HepG2 (cell line): ENCODE results near the gene DNAJB11. TPM values are rescaled to one million over a fixed set of nuclear protein-coding genes. Genes with fewer than 3 reads are reported as not detected.

ENCODE experiments used
- MTA3 ChIP-seq: sonication (generic); formaldehyde crosslinking; IDR thresholded peaks from 2 replicates; pipeline ENCODE4 v1.4.0; 2020; ENCODE audit warnings: missing genetic modification reagents
- POLR2AphosphoS5 ChIP-seq: IDR thresholded peaks from 2 replicates; pipeline ENCODE4 v1.6.1; 2012; ENCODE audit warnings: low read depth, low read length
- RXRB ChIP-seq: IDR thresholded peaks from 2 replicates; pipeline ENCODE4 v1.6.1; 2016; ENCODE audit warnings: borderline replicate concordance, missing genetic modification reagents, missing compliant biosample characterization
- TOPORS ChIP-seq: sonication (generic); formaldehyde crosslinking; IDR thresholded peaks from 2 replicates; pipeline ENCODE4 v1.8.0; 2023; ENCODE audit warnings: mild to moderate bottlenecking, missing genetic modification reagents
- TSC22D2 ChIP-seq: sonication (generic); formaldehyde crosslinking; IDR thresholded peaks from 2 replicates; pipeline ENCODE4 v1.5.1; 2020; ENCODE audit warnings: missing genetic modification reagents, mild to moderate bottlenecking, borderline replicate concordance
- YY1 ChIP-seq: IDR thresholded peaks from 2 replicates; pipeline ENCODE4 v1.6.1; 2011; ENCODE audit warnings: low read length, low read depth, moderate library complexity, mild to moderate bottlenecking; ENCODE audit not compliant: insufficient read depth, insufficient replicate concordance
- ZFP37 ChIP-seq: sonication (generic); formaldehyde crosslinking; IDR thresholded peaks from 2 replicates; pipeline ENCODE4 v1.4.0; 2020; ENCODE audit warnings: missing genetic modification reagents, borderline replicate concordance
- ZNF232 ChIP-seq: sonication (generic); formaldehyde crosslinking; IDR thresholded peaks from 2 replicates; pipeline ENCODE4 v1.4.0; 2020; ENCODE audit warnings: missing genetic modification reagents, borderline replicate concordance
- ZNF543 ChIP-seq: sonication (generic); formaldehyde crosslinking; IDR thresholded peaks from 2 replicates; pipeline ENCODE4 v1.4.0; 2020; ENCODE audit warnings: mild to moderate bottlenecking, missing genetic modification reagents
- ZNF747 ChIP-seq: sonication (generic); formaldehyde crosslinking; IDR thresholded peaks from 2 replicates; pipeline ENCODE4 v1.8.1; 2023; ENCODE audit warnings: missing genetic modification reagents, mild to moderate bottlenecking, borderline replicate concordance
- polyA plus RNA-seq, 8 experiments: library from polyadenylated mRNA; depleted of rRNA in 3 of 8; stranded (reverse) in 7 of 8; unstranded in 1 of 8; fragments of >200 nt; fragmentation: Illumina TruSeq in 4 of 8; extraction: Trizol in 4 of 8; gene quantifications; 2 replicates each; pipeline versions ENCODE4 v1.2.1 to v1.2.3, GENCODE V29; 2011 to 2016; ENCODE audit warnings: low read depth in 4 of 8, missing spikeins in 1 of 8, mixed read lengths in 1 of 8; ENCODE audit not compliant: insufficient read depth in 1 of 8
- total RNA-seq, 5 experiments: library from RNA; depleted of rRNA; stranded (reverse); fragments of >200 nt; fragmentation: Illumina TruSeq; extraction: Trizol; gene quantifications; 2 replicates each; pipeline ENCODE4 v1.2.3, GENCODE V29; 2016; ENCODE audit warnings: low read depth in 1 of 5
- TF ChIP-seq, protein P1 (sequence below): IDR thresholded peaks from 2 replicates; pipeline ENCODE4 v1.4.0; 2020; ENCODE audit warnings: mild to moderate bottlenecking, missing genetic modification reagents
- TF ChIP-seq, protein P2 (sequence below): sonication (generic); formaldehyde crosslinking; IDR thresholded peaks from 2 replicates; pipeline ENCODE4 v1.8.1; 2023; ENCODE audit warnings: mild to moderate bottlenecking, moderate library complexity, missing genetic modification reagents
- TF ChIP-seq, protein P3 (sequence below): sonication (generic); formaldehyde crosslinking; IDR thresholded peaks from 2 replicates; pipeline ENCODE4 v1.9.0; 2021; ENCODE audit warnings: missing genetic modification reagents, borderline replicate concordance
- TF ChIP-seq, protein P4 (sequence below), 2 experiments: sonication (generic) in 1 of 2; formaldehyde crosslinking in 1 of 2; IDR thresholded peaks; 2 replicates each; pipeline versions ENCODE4 v1.4.0 to v1.6.1; 2016 to 2020; ENCODE audit warnings: borderline replicate concordance in 1 of 2, low read depth in 1 of 2, mild to moderate bottlenecking in 1 of 2, missing genetic modification reagents in 1 of 2

Gene DNAJB11
- total and polyA plus RNA-seq, 2 of the 13 experiments (the other 11 are each of a cell fraction or from before 2014, with no cell fraction given): 41.0 to 132 TPM

DNA sequence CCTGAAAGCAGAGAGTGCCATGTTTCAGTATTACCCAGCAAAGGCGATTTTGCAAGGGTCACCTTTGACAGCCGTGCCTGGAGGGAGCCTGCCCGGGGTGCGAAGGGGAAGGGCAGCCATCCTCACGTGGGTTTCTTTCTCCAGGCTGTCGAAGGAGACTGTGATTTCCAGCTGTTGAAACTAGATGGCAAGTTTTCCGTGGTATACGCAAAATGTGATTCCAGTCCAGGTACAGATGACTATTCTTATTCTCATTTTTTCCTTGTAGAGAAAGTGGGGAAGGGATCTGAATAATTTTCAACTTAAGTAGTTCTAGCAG, 45.7 kb downstream of the DNAJB11 start (continued):
- TF ChIP-seq POLR2AphosphoS5: peak; percentile 58
- TF ChIP-seq, protein P1, sequence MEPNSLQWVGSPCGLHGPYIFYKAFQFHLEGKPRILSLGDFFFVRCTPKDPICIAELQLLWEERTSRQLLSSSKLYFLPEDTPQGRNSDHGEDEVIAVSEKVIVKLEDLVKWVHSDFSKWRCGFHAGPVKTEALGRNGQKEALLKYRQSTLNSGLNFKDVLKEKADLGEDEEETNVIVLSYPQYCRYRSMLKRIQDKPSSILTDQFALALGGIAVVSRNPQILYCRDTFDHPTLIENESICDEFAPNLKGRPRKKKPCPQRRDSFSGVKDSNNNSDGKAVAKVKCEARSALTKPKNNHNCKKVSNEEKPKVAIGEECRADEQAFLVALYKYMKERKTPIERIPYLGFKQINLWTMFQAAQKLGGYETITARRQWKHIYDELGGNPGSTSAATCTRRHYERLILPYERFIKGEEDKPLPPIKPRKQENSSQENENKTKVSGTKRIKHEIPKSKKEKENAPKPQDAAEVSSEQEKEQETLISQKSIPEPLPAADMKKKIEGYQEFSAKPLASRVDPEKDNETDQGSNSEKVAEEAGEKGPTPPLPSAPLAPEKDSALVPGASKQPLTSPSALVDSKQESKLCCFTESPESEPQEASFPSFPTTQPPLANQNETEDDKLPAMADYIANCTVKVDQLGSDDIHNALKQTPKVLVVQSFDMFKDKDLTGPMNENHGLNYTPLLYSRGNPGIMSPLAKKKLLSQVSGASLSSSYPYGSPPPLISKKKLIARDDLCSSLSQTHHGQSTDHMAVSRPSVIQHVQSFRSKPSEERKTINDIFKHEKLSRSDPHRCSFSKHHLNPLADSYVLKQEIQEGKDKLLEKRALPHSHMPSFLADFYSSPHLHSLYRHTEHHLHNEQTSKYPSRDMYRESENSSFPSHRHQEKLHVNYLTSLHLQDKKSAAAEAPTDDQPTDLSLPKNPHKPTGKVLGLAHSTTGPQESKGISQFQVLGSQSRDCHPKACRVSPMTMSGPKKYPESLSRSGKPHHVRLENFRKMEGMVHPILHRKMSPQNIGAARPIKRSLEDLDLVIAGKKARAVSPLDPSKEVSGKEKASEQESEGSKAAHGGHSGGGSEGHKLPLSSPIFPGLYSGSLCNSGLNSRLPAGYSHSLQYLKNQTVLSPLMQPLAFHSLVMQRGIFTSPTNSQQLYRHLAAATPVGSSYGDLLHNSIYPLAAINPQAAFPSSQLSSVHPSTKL (CRISPR knock-in tag): no peak
- TF ChIP-seq RXRB (CRISPR knock-in tag): 0 out of 2 replicates have a peak, but pooled peaks have one; percentile 8
- no peak for TF ChIP-seq MTA3 (CRISPR knock-in tag)
- no peak for TF ChIP-seq ZNF543 (CRISPR knock-in tag)
- TF ChIP-seq, protein P2, sequence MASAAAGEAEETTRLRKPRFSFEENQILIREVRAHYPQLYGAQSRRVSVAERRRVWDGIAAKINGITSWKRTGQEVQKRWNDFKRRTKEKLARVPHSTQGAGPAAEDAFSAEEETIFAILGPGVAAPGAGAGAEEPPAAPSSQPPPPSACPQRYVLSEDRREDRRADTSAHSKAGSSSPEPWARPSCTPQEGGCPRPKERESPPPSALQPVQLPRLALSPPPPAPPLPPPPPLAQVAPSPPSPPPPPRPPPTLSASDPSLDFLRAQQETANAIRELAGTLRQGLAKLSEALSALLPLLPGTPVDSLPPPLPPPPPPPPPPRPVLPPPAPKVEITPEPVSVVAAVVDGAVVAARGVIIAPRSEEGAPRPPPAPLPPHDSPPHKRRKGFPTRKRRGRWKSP (CRISPR knock-in tag): no peak
- TF ChIP-seq, protein P3, sequence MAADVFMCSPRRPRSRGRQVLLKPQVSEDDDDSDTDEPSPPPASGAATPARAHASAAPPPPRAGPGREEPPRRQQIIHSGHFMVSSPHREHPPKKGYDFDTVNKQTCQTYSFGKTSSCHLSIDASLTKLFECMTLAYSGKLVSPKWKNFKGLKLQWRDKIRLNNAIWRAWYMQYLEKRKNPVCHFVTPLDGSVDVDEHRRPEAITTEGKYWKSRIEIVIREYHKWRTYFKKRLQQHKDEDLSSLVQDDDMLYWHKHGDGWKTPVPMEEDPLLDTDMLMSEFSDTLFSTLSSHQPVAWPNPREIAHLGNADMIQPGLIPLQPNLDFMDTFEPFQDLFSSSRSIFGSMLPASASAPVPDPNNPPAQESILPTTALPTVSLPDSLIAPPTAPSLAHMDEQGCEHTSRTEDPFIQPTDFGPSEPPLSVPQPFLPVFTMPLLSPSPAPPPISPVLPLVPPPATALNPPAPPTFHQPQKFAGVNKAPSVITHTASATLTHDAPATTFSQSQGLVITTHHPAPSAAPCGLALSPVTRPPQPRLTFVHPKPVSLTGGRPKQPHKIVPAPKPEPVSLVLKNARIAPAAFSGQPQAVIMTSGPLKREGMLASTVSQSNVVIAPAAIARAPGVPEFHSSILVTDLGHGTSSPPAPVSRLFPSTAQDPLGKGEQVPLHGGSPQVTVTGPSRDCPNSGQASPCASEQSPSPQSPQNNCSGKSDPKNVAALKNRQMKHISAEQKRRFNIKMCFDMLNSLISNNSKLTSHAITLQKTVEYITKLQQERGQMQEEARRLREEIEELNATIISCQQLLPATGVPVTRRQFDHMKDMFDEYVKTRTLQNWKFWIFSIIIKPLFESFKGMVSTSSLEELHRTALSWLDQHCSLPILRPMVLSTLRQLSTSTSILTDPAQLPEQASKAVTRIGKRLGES: 0 out of 2 replicates have a peak, but pooled peaks have one; percentile 18
- no peak for TF ChIP-seq YY1
- 0 out of 2 replicates have a peak, but pooled peaks have one; percentile 1 for TF ChIP-seq TOPORS (CRISPR knock-in tag)
- TF ChIP-seq, protein P4, sequence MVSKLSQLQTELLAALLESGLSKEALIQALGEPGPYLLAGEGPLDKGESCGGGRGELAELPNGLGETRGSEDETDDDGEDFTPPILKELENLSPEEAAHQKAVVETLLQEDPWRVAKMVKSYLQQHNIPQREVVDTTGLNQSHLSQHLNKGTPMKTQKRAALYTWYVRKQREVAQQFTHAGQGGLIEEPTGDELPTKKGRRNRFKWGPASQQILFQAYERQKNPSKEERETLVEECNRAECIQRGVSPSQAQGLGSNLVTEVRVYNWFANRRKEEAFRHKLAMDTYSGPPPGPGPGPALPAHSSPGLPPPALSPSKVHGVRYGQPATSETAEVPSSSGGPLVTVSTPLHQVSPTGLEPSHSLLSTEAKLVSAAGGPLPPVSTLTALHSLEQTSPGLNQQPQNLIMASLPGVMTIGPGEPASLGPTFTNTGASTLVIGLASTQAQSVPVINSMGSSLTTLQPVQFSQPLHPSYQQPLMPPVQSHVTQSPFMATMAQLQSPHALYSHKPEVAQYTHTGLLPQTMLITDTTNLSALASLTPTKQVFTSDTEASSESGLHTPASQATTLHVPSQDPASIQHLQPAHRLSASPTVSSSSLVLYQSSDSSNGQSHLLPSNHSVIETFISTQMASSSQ (IDR thresholded peaks at IDR 0.05; ENCODE audit: low read depth): no peak
- TF ChIP-seq, protein P4 (CRISPR knock-in tag; IDR thresholded peaks at IDR 0.05; ENCODE audit: borderline replicate concordance): no peak
- no peak for TF ChIP-seq ZNF747 (CRISPR knock-in tag)
- no peak for TF ChIP-seq ZFP37 (CRISPR knock-in tag)
- TF ChIP-seq TSC22D2: no peak
- TF ChIP-seq ZNF232: no peak
